HEK293 (cell line): Measurements from ENCODE around the gene CDPF1.

ENCODE experiments used
- CTCF ChIA-PET: fragments of 350-600 bp; formaldehyde crosslinking; extraction: SDS; loops from one replicate; lab custom pipeline; 2021; ENCODE audit warnings: antibody characterized with exemption; lab: Yijun Ruan, JAX
- POLR2A ChIA-PET: fragments of 300-600 bp; formaldehyde crosslinking; extraction: SDS; loops from one replicate; lab custom pipeline; 2020; ENCODE audit warnings: antibody characterized with exemption, inconsistent platforms; lab: Yijun Ruan, JAX
- H3K27ac ChIP-seq: fragments of 200-500 bp; sonication (Bioruptor generic); 2 replicates; pipeline ENCODE4 v1.5.1; 2014; ENCODE audit warnings: low read depth, low read length, control low read depth, inconsistent platforms; ENCODE audit errors: extremely low read depth
- H3K36me3 ChIP-seq, 2 experiments: fragments of 200-500 bp in 1 of 2; sonication (Bioruptor generic) in 1 of 2; 1 replicate in 1 of 2; 2 replicates in 1 of 2; pipeline ENCODE4 v1.5.1; 2014 to 2017; ENCODE audit warnings: inconsistent platforms in 2 of 2, low read length in 2 of 2; ENCODE audit not compliant: control insufficient read depth in 2 of 2, insufficient read depth in 1 of 2
- H3K4me1 ChIP-seq: fragments of 200-500 bp; sonication (Bioruptor generic); 2 replicates; pipeline ENCODE4 v1.5.1; 2014; ENCODE audit warnings: mild to moderate bottlenecking, low read length, inconsistent platforms; ENCODE audit not compliant: control insufficient read depth, insufficient read depth
- H3K4me3 ChIP-seq: 2 replicates; pipeline ENCODE4 v1.5.1; 2011; ENCODE audit warnings: low read depth, mild to moderate bottlenecking, control low read depth, low read length, moderate library complexity
- H3K9me3 ChIP-seq: fragments of 200-500 bp; sonication (Bioruptor generic); 2 replicates; pipeline ENCODE4 v1.5.1; 2014; ENCODE audit warnings: low read depth, low read length, inconsistent platforms; ENCODE audit not compliant: control insufficient read depth, insufficient read depth
- GLI2 ChIP-seq: fragments of 450-650 bp; formaldehyde crosslinking; IDR thresholded peaks from 2 replicates; pipeline ENCODE4; 2017; ENCODE audit warnings: missing biosample characterization, missing genetic modification characterization, low read depth, borderline replicate concordance
- GLIS2 ChIP-seq: fragments of 450-650 bp; formaldehyde crosslinking; IDR thresholded peaks from 2 replicates; pipeline ENCODE4 v1.5.1; 2016; ENCODE audit warnings: missing biosample characterization, missing genetic modification characterization
- HIC1 ChIP-seq: fragments of 450-650 bp; formaldehyde crosslinking; IDR thresholded peaks from 2 replicates; pipeline ENCODE4 v1.5.1; 2016; ENCODE audit warnings: missing biosample characterization, missing genetic modification characterization
- PRDM10 ChIP-seq: fragments of 450-650 bp; formaldehyde crosslinking; IDR thresholded peaks from 2 replicates; pipeline ENCODE4 v1.5.1; 2016; ENCODE audit warnings: missing biosample characterization, missing genetic modification characterization
- REPIN1 ChIP-seq: fragments of 450-650 bp; formaldehyde crosslinking; IDR thresholded peaks from 2 replicates; pipeline ENCODE4 v1.5.1; 2017; ENCODE audit warnings: missing biosample characterization, missing genetic modification characterization, low read depth
- ZNF10 ChIP-seq: fragments of 450-650 bp; formaldehyde crosslinking; IDR thresholded peaks from 2 replicates; pipeline ENCODE4 v1.5.1; 2017; ENCODE audit warnings: missing biosample characterization, missing genetic modification characterization
- ZNF18 ChIP-seq: fragments of 450-650 bp; formaldehyde crosslinking; IDR thresholded peaks from 2 replicates; pipeline ENCODE4 v1.5.1; 2016; ENCODE audit warnings: missing biosample characterization, missing genetic modification characterization
- ZNF311 ChIP-seq: fragments of 450-650 bp; formaldehyde crosslinking; IDR thresholded peaks from 2 replicates; pipeline ENCODE4 v1.5.1; 2017; ENCODE audit warnings: missing biosample characterization, missing genetic modification characterization, borderline replicate concordance
- ZNF530 ChIP-seq: fragments of 450-650 bp; formaldehyde crosslinking; IDR thresholded peaks from 2 replicates; pipeline ENCODE4 v1.5.1; 2016; ENCODE audit warnings: low read depth, missing biosample characterization, missing genetic modification characterization
- ZNF837 ChIP-seq: fragments of 450-650 bp; formaldehyde crosslinking; IDR thresholded peaks from 2 replicates; pipeline ENCODE4 v1.5.1; 2016; ENCODE audit warnings: missing biosample characterization, missing genetic modification characterization

Gene CDPF1

GRCh38 chr22:46290843-46291785 is 41.0 kb upstream of the CDPF1 start:
- Histone ChIP-seq H3K4me1 (peaks cover 8% of the 10 kb centered on the region), H3K9me3 (no peaks in the 10 kb centered on the region), H3K36me3 (peaks cover 8 to 73% of the 10 kb centered on the region in 2 experiments; a peak in 2 of 3 replicates), H3K4me3 (no peak overlapping the region), H3K27ac (no peak overlapping the region)
- POLR2A ChIA-PET: no interaction called here
- no peak for TF ChIP-seq ZNF18
- TF ChIP-seq GLIS2 (tag by site-specific recombination): peak; percentile 17; the same call in 1 of the 2 replicates
- TF ChIP-seq GLI2 (tag by site-specific recombination): no peak
- CTCF ChIA-PET: interaction anchor here (0.6 kb wide), 1 partner anchor 973 kb away, joined by 3 read pairs; no protein-coding TSS in a partner anchor

- H3K36me3 ChIP-seq: peaks cover 15 to 81% of the 10 kb centered on the region in 2 experiments; a peak in 2 of 3 replicates
- H3K9me3 ChIP-seq: no peaks in the 10 kb centered on the region
- no peak overlapping the region for H3K4me3 ChIP-seq
- ChIA-PET CTCF (interaction anchor here (0.6 kb wide), 1 partner anchor 973 kb away, joined by 3 read pairs; no protein-coding TSS in a partner anchor), POLR2A (interaction anchor here (0.9 kb wide), 1 partner anchor 45 kb away, joined by 3 read pairs; the partner anchor contains the start of gene TRMU)
- no peaks in the 10 kb centered on the region; the same call in 1 of the 2 replicates for H3K4me1 ChIP-seq
- peak; percentile 44; the same call in 1 of the 2 replicates for TF ChIP-seq ZNF311
- peak; percentile 63 for TF ChIP-seq HIC1 (tag by site-specific recombination)
- TF ChIP-seq ZNF530: no peak
- no peak overlapping the region for H3K27ac ChIP-seq
Measured at GRCh38 chr22:46290121-46290842, 40.2 kb upstream of the CDPF1 start.

GRCh38 chr22:46289244-46289891 is 39.3 kb upstream of the CDPF1 start:
- no peaks in the 10 kb centered on the region for H3K4me1 ChIP-seq
- TF ChIP-seq ZNF10 (no peak), ZNF837 (tag by site-specific recombination) (no peak)
- H3K9me3 ChIP-seq: no peaks in the 10 kb centered on the region
- H3K27ac ChIP-seq: no peak overlapping the region
- peaks cover 21 to 87% of the 10 kb centered on the region in 2 experiments; a peak in 2 of 3 replicates for H3K36me3 ChIP-seq
- POLR2A ChIA-PET: interaction anchor here (1.1 to 1.3 kb wide), 2 partner anchors 9 to 22 kb away, joined by 3 to 6 read pairs; partner anchors contain the start of gene TTC38
- CTCF ChIA-PET: no interaction called here
- no peak overlapping the region for H3K4me3 ChIP-seq

GRCh38 chr22:46288846-46289243 is 38.8 kb upstream of the CDPF1 start:
- ChIA-PET CTCF (no interaction called here), POLR2A (interaction anchor here (1.1 to 1.3 kb wide), 2 partner anchors 8 to 21 kb away, joined by 3 to 6 read pairs; partner anchors contain the start of gene TTC38)
- Histone ChIP-seq H3K36me3 (peaks cover 21 to 92% of the 10 kb centered on the region in 2 experiments; a peak in 2 of 3 replicates), H3K9me3 (no peaks in the 10 kb centered on the region), H3K4me1 (no peaks in the 10 kb centered on the region)
- TF ChIP-seq PRDM10 (tag by site-specific recombination) (peak; percentile 51), REPIN1 (tag by site-specific recombination) (no peak)
- TF ChIP-seq, all 188 proteins: peak for 1
- Histone ChIP-seq H3K4me3 (no peak overlapping the region), H3K27ac (no peak overlapping the region)
